Ovary (tissue), 9 donors: ENCODE data around the gene THADA. TPM values are rescaled to one million over a fixed set of nuclear protein-coding genes. Genes with fewer than 3 reads are reported as not detected.
A peak's percentile ranks its signal among the peaks of the same experiment; 100 is the strongest.

Experiments
- DNase-seq, 5 donors: peaks; one replicate each; pipeline ENCODE4 v3.0.0-alpha.2; 2019 to 2020
- H3K27ac ChIP-seq, 2 donors: fragments of 200-600 bp; one replicate each; pipeline versions ENCODE4 v1.5.1 to v1.8.0; 2019 to 2022
- H3K27me3 ChIP-seq: fragments of 200-600 bp; one replicate; pipeline ENCODE4 v1.8.0; 2022
- H3K36me3 ChIP-seq: fragments of 200-600 bp; sonication (generic); one replicate; pipeline ENCODE4 v1.5.1; 2019
- H3K4me1 ChIP-seq: one replicate; pipeline ENCODE4 v1.8.1; 2013; ENCODE audit warnings: mild to moderate bottlenecking, moderate library complexity; ENCODE audit not compliant: insufficient read depth
- H3K4me3 ChIP-seq: fragments of 200-600 bp; sonication (generic); one replicate; pipeline ENCODE4 v1.5.1; 2017
- H3K9me3 ChIP-seq, 2 donors: fragments of 200-600 bp in 1 of 2; sonication (generic) in 1 of 2; one replicate each; pipeline versions ENCODE4 v1.5.1 to v1.8.1; 2013 to 2019; ENCODE audit warnings: mild to moderate bottlenecking in 1 of 2, moderate library complexity in 1 of 2
- EP300 ChIP-seq: sonication (generic); formaldehyde crosslinking; IDR thresholded peaks from one replicate; pipeline ENCODE4 v1.6.1; 2017; ENCODE audit warnings: antibody characterized with exemption
- POLR2A ChIP-seq: fragments of 450-650 bp; IDR thresholded peaks from one replicate; pipeline ENCODE4 v1.6.1; 2017; ENCODE audit warnings: antibody characterized with exemption, mild to moderate bottlenecking, moderate library complexity
- WGBS, 3 donors: extraction: QIAGEN DNeasy Blood & Tissue Kit in 1 of 3; methylation state at CpG; one replicate each; pipeline versions ENCODE4 v1.1.5 to v1.1.7; 2013 to 2017; 5-methylcytosine and 5-hydroxymethylcytosine counted together
- intact Hi-C, 4 donors: fragments of 100-400 bp; cut with DNase I; formaldehyde crosslinking; loops; one replicate each; pipeline versions ENCODE4 v1.11.0 to v1.15.1; 2022 to 2023
- polyA plus RNA-seq, 2 donors: library from polyadenylated mRNA; stranded (reverse); fragments of 200-250 nt in 1 of 2; fragments of 350-450 nt in 1 of 2; fragmentation: Illumina TruSeq in 1 of 2; extraction: RNeasy Lipid Tissue Mini Kit (QIAGEN cat#74804) in 1 of 2; gene quantifications; one replicate each; pipeline ENCODE4 v1.2.3, GENCODE V29; 2013 to 2014
- total RNA-seq, 7 donors: library from RNA; depleted of rRNA in 2 of 7; stranded (reverse); fragments of >200 nt in 2 of 7; fragmentation: NEBNext Ultra II Directional in 3 of 7; extraction: Animal tissue kit (Norgen Biotek cat#: 25700) in 3 of 7; gene quantifications; one replicate each; pipeline versions ENCODE4 v1.1.0 to v1.2.4, GENCODE V29; 2016 to 2023
- TF ChIP-seq, protein P1 (sequence below), 3 donors: fragments of 450-650 bp in 2 of 3; fragments of 200-600 bp in 1 of 3; IDR thresholded peaks; one replicate each; pipeline versions ENCODE4 v1.5.1 to v1.8.0; 2016 to 2022; ENCODE audit warnings: antibody characterized with exemption in 3 of 3, mild to moderate bottlenecking in 1 of 3
- donor health status: DM: no; HTN: no; CAD: no; lungs with moderate emphysema.
- donor health status: DM: no; HTN: no; CAD: no.
- donor health status: Bipolar disorder and iron deficiency.
- donor health status: DM: yes; HTN: yes; CAD: no.
- donor health status: DM: no; HTN: no; CAD: no.
- donor health status: DM: yes; HTN: yes; CAD: no.

Gene THADA
- total and polyA plus RNA-seq, 9 donors = 14.0 to 46.8 (median 28.6) TPM

DNA sequence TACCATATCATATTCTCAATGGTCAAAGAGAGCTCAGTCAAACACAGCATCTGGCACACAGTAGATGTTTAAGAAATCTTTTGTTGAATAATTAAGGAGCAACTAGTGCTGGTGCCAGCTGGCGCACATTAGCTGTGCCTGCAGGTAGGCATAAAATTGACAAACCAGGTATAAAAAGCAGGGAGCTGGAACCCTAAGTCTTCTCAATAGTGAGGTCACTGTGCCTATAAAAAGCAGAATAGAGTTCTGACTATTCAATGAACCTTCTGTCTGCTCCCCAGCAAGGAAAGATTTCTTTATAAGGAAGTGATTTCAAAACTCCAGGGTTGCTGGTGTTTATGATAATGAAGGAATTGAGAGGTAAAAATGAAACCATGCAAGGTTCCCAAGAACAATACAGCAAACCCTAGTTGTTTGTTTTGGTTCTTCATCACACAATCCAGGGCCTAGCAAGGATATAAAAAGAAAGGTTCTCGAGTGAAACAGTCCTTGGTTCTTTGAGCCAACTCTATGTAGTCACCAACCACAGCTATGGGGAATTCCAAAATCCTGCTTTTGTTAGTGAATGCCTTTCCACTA is 76.1 kb downstream of the THADA start:
- Histone ChIP-seq H3K36me3 (no peaks in the 10 kb centered on the region), H3K27me3 (no peaks in the 10 kb centered on the region), H3K9me3 (no peaks in the 10 kb centered on the region), H3K4me1 (peaks cover 8% of the 10 kb centered on the region), H3K27ac (peak overlapping the region in 1 of 2 donors; percentile 71), H3K4me3 (no peak overlapping the region)
- DNase-seq = no peak
- TF ChIP-seq, protein P1, sequence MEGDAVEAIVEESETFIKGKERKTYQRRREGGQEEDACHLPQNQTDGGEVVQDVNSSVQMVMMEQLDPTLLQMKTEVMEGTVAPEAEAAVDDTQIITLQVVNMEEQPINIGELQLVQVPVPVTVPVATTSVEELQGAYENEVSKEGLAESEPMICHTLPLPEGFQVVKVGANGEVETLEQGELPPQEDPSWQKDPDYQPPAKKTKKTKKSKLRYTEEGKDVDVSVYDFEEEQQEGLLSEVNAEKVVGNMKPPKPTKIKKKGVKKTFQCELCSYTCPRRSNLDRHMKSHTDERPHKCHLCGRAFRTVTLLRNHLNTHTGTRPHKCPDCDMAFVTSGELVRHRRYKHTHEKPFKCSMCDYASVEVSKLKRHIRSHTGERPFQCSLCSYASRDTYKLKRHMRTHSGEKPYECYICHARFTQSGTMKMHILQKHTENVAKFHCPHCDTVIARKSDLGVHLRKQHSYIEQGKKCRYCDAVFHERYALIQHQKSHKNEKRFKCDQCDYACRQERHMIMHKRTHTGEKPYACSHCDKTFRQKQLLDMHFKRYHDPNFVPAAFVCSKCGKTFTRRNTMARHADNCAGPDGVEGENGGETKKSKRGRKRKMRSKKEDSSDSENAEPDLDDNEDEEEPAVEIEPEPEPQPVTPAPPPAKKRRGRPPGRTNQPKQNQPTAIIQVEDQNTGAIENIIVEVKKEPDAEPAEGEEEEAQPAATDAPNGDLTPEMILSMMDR (IDR thresholded peaks at IDR 0.05) = no peak
- 47 to 48% (median 48%) methylated on average over 2 of the region's 2 CpGs for WGBS, 3 donors
- intact Hi-C loops = no loop called here

DNA sequence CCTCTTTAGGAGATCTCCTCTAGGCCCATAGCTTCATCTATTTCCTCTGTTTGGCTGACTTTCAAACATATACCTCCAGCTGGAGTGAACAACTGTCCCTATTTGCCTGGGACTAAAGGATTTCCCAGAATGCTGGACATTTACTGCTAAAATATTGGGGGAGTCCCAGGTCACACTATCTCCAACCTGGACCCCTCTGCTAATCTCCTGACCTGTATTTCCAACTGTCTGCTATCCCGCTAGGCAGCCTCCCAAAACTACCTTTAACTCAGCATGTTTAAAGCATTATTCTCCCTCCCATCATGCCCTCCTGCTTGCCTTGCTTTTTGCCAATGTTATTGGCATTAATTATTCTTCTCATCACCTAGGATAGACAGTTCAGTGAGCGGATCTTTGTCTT is 77.1 kb downstream of the THADA start:
- intact Hi-C loops = no loop called here
- no peaks in the 10 kb centered on the region for H3K36me3 ChIP-seq
- H3K27ac ChIP-seq = peak overlapping the region in 1 of 2 donors; percentile 71
- H3K9me3 ChIP-seq = no peaks in the 10 kb centered on the region
- no peak for DNase-seq
- 85 to 94% (median 87%) methylated on average over 2 of the region's 2 CpGs for WGBS, 3 donors
- peaks cover 7% of the 10 kb centered on the region for H3K4me1 ChIP-seq
- no peak overlapping the region for H3K4me3 ChIP-seq
- H3K27me3 ChIP-seq = no peaks in the 10 kb centered on the region
- TF ChIP-seq EP300 = no peak
- TF ChIP-seq, protein P1 (IDR thresholded peaks at IDR 0.05) = no peak
- TF ChIP-seq POLR2A = no peak

DNA sequence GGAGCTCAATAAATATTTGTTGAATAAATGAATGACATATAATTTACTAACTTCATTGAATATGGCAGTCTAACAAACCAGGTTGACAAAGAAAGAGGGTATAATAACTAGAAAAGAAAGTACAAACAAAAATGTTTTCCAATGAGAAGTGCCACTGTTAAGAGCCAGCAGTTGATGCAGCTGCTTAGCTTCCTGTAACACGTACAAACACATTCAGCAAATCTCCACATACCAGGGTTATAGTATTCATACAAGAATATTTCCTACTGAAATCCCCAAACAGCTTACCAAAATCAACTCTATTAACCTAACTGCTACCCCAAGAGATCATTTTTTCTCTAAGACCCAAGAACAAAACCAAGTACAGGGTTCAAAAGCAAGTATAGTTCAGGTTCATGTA is 77.7 kb downstream of the THADA start:
- Histone ChIP-seq H3K4me1 (peaks cover 7% of the 10 kb centered on the region), H3K4me3 (no peak overlapping the region), H3K9me3 (no peaks in the 10 kb centered on the region), H3K27ac (peak overlapping the region in 1 of 2 donors; percentile 71), H3K27me3 (no peaks in the 10 kb centered on the region), H3K36me3 (no peaks in the 10 kb centered on the region)
- TF ChIP-seq POLR2A = no peak
- TF ChIP-seq, protein P1 (IDR thresholded peaks at IDR 0.05) = no peak
- no peak for TF ChIP-seq EP300
- no peak for DNase-seq
- WGBS, 3 donors = 4 to 9% (median 5%) methylated on average over 1 of the region's 1 CpG
- intact Hi-C loops = no loop called here

DNA sequence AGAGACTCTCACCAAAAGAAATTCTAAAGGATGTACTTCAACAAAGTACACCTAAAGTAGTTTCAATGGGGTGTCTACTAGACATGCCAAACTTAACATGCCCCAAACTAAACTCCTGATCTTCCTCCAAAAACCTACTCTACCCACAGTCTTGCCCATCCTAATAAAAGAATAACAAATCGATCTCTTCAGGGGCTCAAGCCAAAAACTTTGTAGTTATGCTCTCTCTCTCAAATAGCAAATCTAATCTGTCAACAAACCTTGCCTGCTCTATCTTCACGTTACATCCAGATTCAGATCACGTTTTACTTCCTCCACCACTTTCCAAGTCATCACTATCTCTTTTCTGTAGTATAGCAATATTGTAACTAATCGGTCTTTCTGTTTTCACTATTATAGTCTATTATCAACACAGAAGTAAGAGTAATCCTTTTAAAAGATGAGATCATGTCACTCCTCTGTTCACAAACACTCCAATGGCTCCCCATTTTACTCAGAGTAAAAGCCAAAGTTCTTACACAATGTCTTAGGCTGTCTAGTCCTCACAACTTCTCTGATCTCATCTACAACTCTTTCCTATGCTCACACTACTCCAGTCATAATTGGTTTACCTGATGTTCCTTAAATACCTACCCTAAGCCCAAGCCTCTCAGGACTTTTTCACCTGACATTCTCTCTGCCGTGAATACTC is 79.9 kb downstream of the THADA start:
- no peak for DNase-seq
- 85 to 91% (median 85%) methylated on average over 5 of the region's 5 CpGs for WGBS, 3 donors
- Histone ChIP-seq H3K27me3 (no peaks in the 10 kb centered on the region), H3K4me3 (no peak overlapping the region), H3K36me3 (no peaks in the 10 kb centered on the region), H3K9me3 (no peaks in the 10 kb centered on the region), H3K27ac (peak overlapping the region in 1 of 2 donors; percentile 71), H3K4me1 (peaks cover 18% of the 10 kb centered on the region)
- TF ChIP-seq, protein P1 (IDR thresholded peaks at IDR 0.05) = no peak
- TF ChIP-seq POLR2A (no peak), EP300 (no peak)
- intact Hi-C loops = no loop called here
